Measurements from ENCODE around the gene ITGBL1.

Gene ITGBL1

GRCh38 chr13:101452519-101453485 is at the start of gene ITGBL1:
ITGBL1 (plus strand) TSS chr13:101452675; CDS start chr13:101452834, 159 bp downstream.
- no peak for DNase-seq (ENCODE audit: low read depth, low spot score)

DNA sequence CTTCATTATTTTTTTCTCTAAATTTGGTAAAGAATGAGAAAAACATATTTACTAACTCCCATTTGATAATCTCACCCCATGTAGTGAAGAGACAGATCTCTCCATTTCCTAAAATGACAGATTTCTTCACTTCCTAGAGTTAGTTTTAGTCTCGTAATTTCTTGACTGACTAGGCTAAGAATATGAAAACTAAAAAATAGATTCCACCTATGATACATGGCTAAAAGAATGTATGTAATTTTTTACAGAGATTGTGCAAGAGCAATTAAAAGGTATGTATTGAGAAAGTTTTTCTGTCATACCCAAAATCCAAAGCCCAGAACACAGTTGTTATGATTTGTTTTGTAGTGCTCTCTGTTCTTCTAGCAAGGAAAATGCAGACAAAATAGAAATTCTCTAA is 45.7 kb upstream of the ITGBL1 start:
- DNase-seq (ENCODE audit: low read depth, low spot score): no peak

DNA sequence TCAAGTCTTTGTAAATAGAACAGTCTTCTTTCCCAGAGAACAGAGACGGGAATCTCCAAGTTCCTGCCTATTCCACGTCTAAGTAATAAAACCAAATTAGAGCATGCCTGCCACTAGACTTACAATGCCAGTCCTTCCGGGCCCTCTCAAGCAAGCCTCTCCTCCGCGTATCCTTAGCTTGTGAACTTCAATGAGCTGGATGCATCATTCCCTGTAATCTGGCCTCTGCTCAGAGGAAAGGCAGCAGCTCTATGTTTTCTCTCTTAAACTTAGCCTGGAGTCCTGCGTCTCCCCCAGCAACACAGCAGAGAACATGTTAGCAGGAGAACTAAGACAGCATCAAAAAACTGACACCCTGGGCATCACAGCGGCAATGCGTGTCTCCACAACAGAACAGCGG is 44.3 kb upstream of the ITGBL1 start:
- DNase-seq (ENCODE audit: low read depth, low spot score): no peak

DNA sequence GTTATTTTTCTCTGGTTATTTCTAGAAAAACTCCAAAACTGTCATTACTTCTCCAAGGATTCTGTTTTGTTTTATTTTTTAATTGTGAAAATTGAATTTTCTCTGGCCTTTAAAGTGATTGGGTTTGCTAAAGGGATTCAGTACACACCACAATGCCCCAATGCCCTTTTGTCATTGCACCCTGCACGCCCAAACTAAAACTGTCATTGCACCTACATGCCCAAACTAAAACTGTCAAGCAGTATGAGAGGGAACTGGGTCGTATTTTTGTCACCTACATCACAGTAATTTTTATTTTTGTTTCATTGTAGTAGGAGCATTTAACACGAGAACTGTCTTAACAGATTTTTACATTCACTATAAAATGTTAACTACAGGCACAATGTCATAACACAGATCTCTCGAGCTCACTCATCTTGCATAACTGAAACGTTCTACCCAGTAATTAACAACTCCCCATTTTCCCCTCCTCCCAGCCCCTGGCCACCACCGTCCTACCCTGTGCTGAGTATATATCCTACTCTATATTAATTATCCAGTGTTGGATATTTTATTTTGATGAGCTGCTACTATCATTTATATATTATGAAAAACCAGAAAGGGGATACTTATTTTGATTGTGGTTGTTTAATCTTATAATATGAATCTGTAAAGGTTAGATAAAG is 43.4 kb upstream of the ITGBL1 start:
- DNase-seq (ENCODE audit: low read depth, low spot score): no peak

- DNase-seq (ENCODE audit: low read depth, low spot score): no peak
Observed at GRCh38 chr13:101412076-101412475, 40.4 kb upstream of the ITGBL1 start.

- DNase-seq (ENCODE audit: low read depth, low spot score): no peak
Observed at GRCh38 chr13:101415358-101416174, 36.9 kb upstream of the ITGBL1 start.

- no peak for DNase-seq (ENCODE audit: low read depth, low spot score)
Observed at GRCh38 chr13:101416181-101417042, 36.1 kb upstream of the ITGBL1 start, which contains the start of gene NALCN. NALCN (minus strand) TSS chr13:101416508; CDS start chr13:101399126, 17,382 bp downstream.

GRCh38 chr13:101417043-101417406 is 35.5 kb upstream of the ITGBL1 start:
- no peak for DNase-seq (ENCODE audit: low read depth, low spot score)

GRCh38 chr13:101417501-101417900 is 35.0 kb upstream of the ITGBL1 start:
- DNase-seq (ENCODE audit: low read depth, low spot score): no peak

GRCh38 chr13:101423872-101424271 is 28.6 kb upstream of the ITGBL1 start:
- DNase-seq (ENCODE audit: low read depth, low spot score): no peak

DNA sequence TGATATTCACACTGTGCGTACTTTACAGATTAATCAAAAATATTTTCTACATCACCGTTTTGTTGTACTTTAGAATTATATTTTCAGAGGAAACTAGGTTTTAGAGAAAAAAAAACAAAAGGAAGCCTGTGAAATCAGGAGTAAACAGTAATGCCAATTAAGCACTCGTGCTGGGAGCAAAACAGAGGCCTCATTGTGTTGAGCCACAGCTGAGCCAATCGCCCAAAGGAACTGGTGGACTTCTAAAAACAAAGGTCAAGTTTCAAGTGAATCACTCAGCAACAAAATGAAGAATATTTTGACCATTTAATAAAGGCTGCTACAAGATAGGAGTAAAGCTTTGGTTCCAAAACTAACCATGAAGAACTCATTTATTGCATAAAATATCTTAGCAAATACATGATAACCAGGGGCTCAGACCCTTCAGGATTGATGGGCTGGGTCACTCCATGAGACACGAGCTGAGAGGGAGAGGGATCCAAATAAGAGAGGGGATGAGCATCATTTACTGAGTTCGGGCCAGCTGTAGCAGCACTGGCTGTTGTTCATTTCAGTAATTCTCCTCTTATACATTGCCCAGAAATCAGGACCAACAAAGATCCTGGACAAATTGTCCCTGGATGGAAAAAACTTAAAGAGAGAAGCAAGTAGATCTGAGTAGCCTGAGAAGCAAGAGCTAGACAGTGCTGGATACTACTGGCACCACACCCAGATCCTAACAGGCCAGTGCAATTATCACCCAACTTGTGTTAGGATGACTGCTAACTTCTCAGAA is 27.9 kb upstream of the ITGBL1 start:
- DNase-seq (ENCODE audit: low read depth, low spot score): no peak

DNA sequence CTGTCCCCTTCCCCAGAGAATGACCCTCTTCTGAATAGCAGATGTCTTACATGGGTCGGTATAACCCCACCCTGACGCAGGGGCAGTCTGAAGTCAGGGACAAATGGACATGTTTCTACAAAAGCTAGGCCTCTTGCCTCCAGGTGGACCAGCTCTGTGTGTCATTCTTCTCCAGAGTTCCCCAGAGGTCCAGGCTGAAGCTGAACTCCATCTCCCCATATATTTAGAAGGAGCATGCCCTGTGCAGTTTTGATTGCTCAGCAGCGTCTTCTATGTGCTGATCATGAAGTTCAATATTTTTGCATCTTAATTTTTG is 27.4 kb upstream of the ITGBL1 start:
- DNase-seq (ENCODE audit: low read depth, low spot score): no peak

DNA sequence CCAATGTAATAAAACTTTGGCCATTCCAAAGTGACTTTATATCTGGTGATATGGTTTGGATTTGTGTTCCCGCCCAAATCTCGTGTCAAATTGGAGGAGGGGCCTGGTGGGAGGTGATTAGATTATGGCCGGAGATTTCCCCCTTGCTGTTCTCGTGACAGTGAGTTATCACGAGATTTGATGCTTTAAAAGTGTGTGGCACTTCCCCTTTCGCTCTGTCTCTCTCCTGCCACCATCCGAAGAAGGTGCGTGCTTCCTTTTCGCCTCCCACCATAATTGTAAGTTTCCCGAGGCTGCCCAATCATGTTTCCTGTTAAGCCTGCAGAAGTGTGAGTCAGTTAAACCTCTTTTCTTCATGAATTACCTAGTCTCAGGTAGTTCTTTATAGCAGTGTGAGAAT is 26.9 kb upstream of the ITGBL1 start:
- no peak for DNase-seq (ENCODE audit: low read depth, low spot score)

DNA sequence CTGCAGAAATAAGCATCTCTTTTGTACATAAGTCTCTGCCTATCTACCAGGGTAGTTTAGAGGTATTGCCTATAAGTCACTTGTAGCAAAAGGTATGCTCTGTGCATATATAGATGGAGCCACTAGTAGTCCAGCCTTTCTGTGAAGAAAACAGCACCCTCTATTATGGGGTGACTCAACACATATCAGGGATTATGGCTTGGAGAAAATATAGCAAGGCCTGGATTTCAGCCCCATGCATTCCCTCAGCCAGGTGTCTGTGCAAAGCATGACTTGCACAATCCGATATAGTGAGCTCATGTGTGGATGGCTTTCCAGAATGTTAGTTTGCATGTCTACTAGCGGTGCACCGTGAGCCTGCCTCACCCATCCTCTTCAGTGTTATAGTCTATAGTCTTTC is 22.7 kb upstream of the ITGBL1 start:
- no peak for DNase-seq (ENCODE audit: low read depth, low spot score)

GRCh38 chr13:101433895-101434294 is 18.6 kb upstream of the ITGBL1 start:
- DNase-seq (ENCODE audit: low read depth, low spot score): no peak

GRCh38 chr13:101434486-101434885 is 18.0 kb upstream of the ITGBL1 start:
- no peak for DNase-seq (ENCODE audit: low read depth, low spot score)

DNA sequence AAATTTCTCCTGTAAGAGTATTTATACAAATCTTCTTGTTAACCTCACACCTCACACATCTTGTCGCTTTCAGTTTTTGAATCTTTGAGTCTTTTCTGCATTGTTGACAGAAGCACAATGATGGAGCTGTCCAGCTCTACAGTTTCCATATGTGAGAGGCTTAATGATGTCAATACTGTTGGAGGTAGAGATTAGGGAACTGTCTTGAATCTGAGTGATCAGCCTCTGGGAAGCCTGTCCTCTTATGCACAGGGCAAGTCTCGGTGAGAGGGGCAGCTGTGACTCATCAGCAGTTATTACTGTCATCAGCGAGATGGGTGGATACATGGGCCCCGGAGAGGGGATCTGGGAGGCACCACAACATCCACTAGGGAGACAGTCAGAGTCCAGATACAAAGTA is 4.6 kb upstream of the ITGBL1 start:
- no peak for DNase-seq (ENCODE audit: low read depth, low spot score)

GRCh38 chr13:101449790-101450748 is 2.4 kb upstream of the ITGBL1 start:
- DNase-seq (ENCODE audit: low read depth, low spot score): no peak

- no peak for DNase-seq (ENCODE audit: low read depth, low spot score)
Observed at GRCh38 chr13:101450749-101451130, 1.7 kb upstream of the ITGBL1 start.
